Liver (tissue), 9 donors: ENCODE data around the gene TENM3. TPM values are rescaled to one million over a fixed set of nuclear protein-coding genes. Genes with fewer than 3 reads are reported as not detected.

Experiments
- DNase-seq: peaks from one replicate; pipeline ENCODE4 v3.0.0-alpha.2; 2017; ENCODE audit warnings: low spot score
- H3K27ac ChIP-seq, 2 donors: one replicate each; pipeline ENCODE4 v1.7.0; 2013; ENCODE audit warnings: inconsistent platforms in 2 of 2, low read length in 2 of 2, control low read depth in 1 of 2, low read depth in 1 of 2, mild to moderate bottlenecking in 1 of 2
- H3K27me3 ChIP-seq, 4 donors: one replicate each; pipeline versions ENCODE4 v1.6.1 to v1.7.0; 2013; ENCODE audit warnings: low read length in 3 of 4, inconsistent platforms in 1 of 4, mild to moderate bottlenecking in 1 of 4, moderate library complexity in 1 of 4; ENCODE audit not compliant: control insufficient read depth in 4 of 4, insufficient read depth in 4 of 4
- H3K36me3 ChIP-seq, 4 donors: one replicate each; pipeline versions ENCODE4 v1.6.1 to v1.7.0; 2013; ENCODE audit warnings: low read length in 3 of 4, mild to moderate bottlenecking in 3 of 4, low read depth in 1 of 4, moderate library complexity in 1 of 4; ENCODE audit not compliant: control insufficient read depth in 4 of 4, insufficient read depth in 3 of 4
- H3K4me1 ChIP-seq, 4 donors: one replicate each; pipeline versions ENCODE4 v1.6.1 to v1.7.0; 2013; ENCODE audit warnings: low read length in 3 of 4, mild to moderate bottlenecking in 3 of 4, moderate library complexity in 1 of 4; ENCODE audit not compliant: control insufficient read depth in 4 of 4, insufficient read depth in 4 of 4
- H3K4me3 ChIP-seq, 3 donors: one replicate each; pipeline versions ENCODE4 v1.6.1 to v1.7.0; 2013; ENCODE audit warnings: low read length in 3 of 3, control low read depth in 1 of 3, low read depth in 1 of 3, mild to moderate bottlenecking in 1 of 3
- H3K9ac ChIP-seq, 2 donors: one replicate each; pipeline ENCODE4 v1.7.0; 2013; ENCODE audit warnings: low read length in 2 of 2, mild to moderate bottlenecking in 2 of 2, moderate library complexity in 2 of 2, control low read depth in 1 of 2, low read depth in 1 of 2
- H3K9me3 ChIP-seq, 4 donors: one replicate each; pipeline versions ENCODE4 v1.6.1 to v1.7.0; 2013; ENCODE audit warnings: low read length in 3 of 4; ENCODE audit not compliant: control insufficient read depth in 4 of 4
- EGR1 ChIP-seq, 2 donors: IDR thresholded peaks; 2 replicates each; pipeline ENCODE4 v1.6.1; 2016 to 2018; ENCODE audit warnings: antibody characterized with exemption in 2 of 2, low read depth in 2 of 2
- FOXA1 ChIP-seq: IDR thresholded peaks from 2 replicates; pipeline ENCODE4 v1.6.1; 2016; ENCODE audit warnings: antibody characterized with exemption
- FOXA2 ChIP-seq: IDR thresholded peaks from 2 replicates; pipeline ENCODE4 v1.6.1; 2016; ENCODE audit warnings: antibody characterized with exemption
- GABPA ChIP-seq, 2 donors: IDR thresholded peaks in 1 of 2; conservative IDR thresholded peaks in 1 of 2; 2 replicates each; pipeline ENCODE4 v1.6.1; 2016; ENCODE audit warnings: antibody characterized with exemption in 2 of 2, mild to moderate bottlenecking in 1 of 2, moderate library complexity in 1 of 2
- HNF4A ChIP-seq, 2 donors: conservative IDR thresholded peaks; 2 replicates each; pipeline ENCODE4 v1.6.1; 2016; ENCODE audit warnings: antibody characterized with exemption in 2 of 2, mild to moderate bottlenecking in 2 of 2
- HNF4G ChIP-seq: IDR thresholded peaks from 2 replicates; pipeline ENCODE4 v1.6.1; 2016; ENCODE audit warnings: antibody characterized with exemption
- JUND ChIP-seq, 2 donors: IDR thresholded peaks; 2 replicates each; pipeline ENCODE4 v1.6.1; 2016; ENCODE audit warnings: antibody characterized with exemption in 2 of 2
- NR2F2 ChIP-seq: IDR thresholded peaks from 2 replicates; pipeline ENCODE4 v1.6.1; 2016; ENCODE audit warnings: antibody characterized with exemption
- RAD21 ChIP-seq, 2 donors: IDR thresholded peaks; 2 replicates each; pipeline ENCODE4 v1.6.1; 2016; ENCODE audit warnings: antibody characterized with exemption in 2 of 2, mild to moderate bottlenecking in 2 of 2
- RXRA ChIP-seq, 2 donors: IDR thresholded peaks; 2 replicates each; pipeline ENCODE4 v1.6.1; 2017 to 2018; ENCODE audit warnings: antibody characterized with exemption in 2 of 2, mild to moderate bottlenecking in 1 of 2
- SP1 ChIP-seq: IDR thresholded peaks from 2 replicates; pipeline ENCODE4 v1.6.1; 2018; ENCODE audit warnings: antibody characterized with exemption, mild to moderate bottlenecking
- TAF1 ChIP-seq: conservative IDR thresholded peaks from 2 replicates; pipeline ENCODE4 v1.6.1; 2016; ENCODE audit warnings: antibody characterized with exemption, mild to moderate bottlenecking
- YY1 ChIP-seq: IDR thresholded peaks from 2 replicates; pipeline ENCODE4 v1.6.1; 2016; ENCODE audit warnings: antibody characterized with exemption, mild to moderate bottlenecking
- WGBS: extraction: QIAGEN DNeasy Blood & Tissue Kit; methylation state at CpG from one replicate; pipeline ENCODE4 v1.1.7; 2013; 5-methylcytosine and 5-hydroxymethylcytosine counted together
- polyA plus RNA-seq, 2 donors: library from polyadenylated mRNA; stranded (reverse) in 1 of 2; unstranded in 1 of 2; fragments of 200-250 nt in 1 of 2; fragments of >200 nt in 1 of 2; fragmentation: Nextera tagmentation in 1 of 2; extraction: Ambion mirVana in 1 of 2; gene quantifications; one replicate each; pipeline versions ENCODE4 v1.2.1 to v1.2.3, GENCODE V29; 2013 to 2015
- total RNA-seq, 2 donors: library from RNA; depleted of rRNA; stranded (reverse); fragments of >200 nt; gene quantifications; one replicate each; pipeline ENCODE4 v1.2.3, GENCODE V29; 2014
- TF ChIP-seq, protein P1 (sequence below): fragments of 150-350 bp; IDR thresholded peaks from 2 replicates; pipeline ENCODE4 v1.5.1; 2017; ENCODE audit warnings: improper control_type of control experiment, low read depth, low read length; ENCODE audit not compliant: missing input control
- TF ChIP-seq, protein P2 (sequence below): IDR thresholded peaks from 2 replicates; pipeline ENCODE4 v1.6.1; 2016; ENCODE audit warnings: antibody characterized with exemption, mild to moderate bottlenecking
- TF ChIP-seq, protein P3 (sequence below): IDR thresholded peaks from 2 replicates; pipeline ENCODE4 v1.6.1; 2016; ENCODE audit warnings: antibody characterized with exemption
- TF ChIP-seq, protein P4 (sequence below): IDR thresholded peaks from 2 replicates; pipeline ENCODE4 v1.6.1; 2016; ENCODE audit warnings: antibody characterized with exemption
- TF ChIP-seq, protein P5 (sequence below): IDR thresholded peaks from 2 replicates; pipeline ENCODE4 v1.6.1; 2016; ENCODE audit warnings: antibody characterized with exemption
- donor health status: healthy.
- donor health status: healthy.
- donor health status: healthy.
- donor health status: healthy.
- donor health status: healthy.

The TENM3 gene
- total and polyA plus RNA-seq, 4 donors: 0.32 to 16.8 (median 0.70) TPM

DNA sequence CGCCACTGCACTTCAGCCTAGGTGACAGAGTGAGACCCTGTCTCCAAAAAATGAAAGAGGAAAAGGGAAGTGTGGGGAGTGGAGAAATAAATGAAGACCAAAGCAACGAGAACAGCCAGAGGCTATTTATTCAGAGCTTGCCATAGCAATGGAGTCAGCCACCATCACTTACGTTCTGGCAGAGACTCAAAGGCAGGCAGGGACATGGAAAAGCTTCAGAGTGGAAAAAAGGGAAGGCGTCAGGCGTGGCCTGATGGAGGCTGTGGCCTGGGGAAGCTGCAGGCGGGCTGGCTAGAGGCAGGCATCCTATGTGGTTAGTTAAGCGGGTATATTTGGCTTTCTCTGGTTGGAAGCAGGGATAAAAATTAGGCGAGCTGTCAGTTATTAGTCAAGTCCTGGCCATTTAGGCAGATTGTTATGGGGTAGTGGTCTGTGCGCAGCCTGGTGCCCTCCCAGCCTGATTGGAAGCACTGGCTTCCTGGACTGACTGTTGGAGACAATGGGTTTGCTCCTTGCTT lies 600.7 kb downstream of the TENM3 start:
- 88% methylated on average over 9 of the region's 9 CpGs for WGBS
- H3K36me3 ChIP-seq: no peaks in the 10 kb centered on the region
- no peak for DNase-seq
- no peaks in the 10 kb centered on the region for H3K4me1 ChIP-seq
- no peak overlapping the region for H3K27ac ChIP-seq
- no peaks in the 10 kb centered on the region for H3K27me3 ChIP-seq
- no peak overlapping the region for H3K4me3 ChIP-seq
- no peaks in the 10 kb centered on the region for H3K9me3 ChIP-seq
- H3K9ac ChIP-seq: no peak overlapping the region
- TF ChIP-seq, protein P1, sequence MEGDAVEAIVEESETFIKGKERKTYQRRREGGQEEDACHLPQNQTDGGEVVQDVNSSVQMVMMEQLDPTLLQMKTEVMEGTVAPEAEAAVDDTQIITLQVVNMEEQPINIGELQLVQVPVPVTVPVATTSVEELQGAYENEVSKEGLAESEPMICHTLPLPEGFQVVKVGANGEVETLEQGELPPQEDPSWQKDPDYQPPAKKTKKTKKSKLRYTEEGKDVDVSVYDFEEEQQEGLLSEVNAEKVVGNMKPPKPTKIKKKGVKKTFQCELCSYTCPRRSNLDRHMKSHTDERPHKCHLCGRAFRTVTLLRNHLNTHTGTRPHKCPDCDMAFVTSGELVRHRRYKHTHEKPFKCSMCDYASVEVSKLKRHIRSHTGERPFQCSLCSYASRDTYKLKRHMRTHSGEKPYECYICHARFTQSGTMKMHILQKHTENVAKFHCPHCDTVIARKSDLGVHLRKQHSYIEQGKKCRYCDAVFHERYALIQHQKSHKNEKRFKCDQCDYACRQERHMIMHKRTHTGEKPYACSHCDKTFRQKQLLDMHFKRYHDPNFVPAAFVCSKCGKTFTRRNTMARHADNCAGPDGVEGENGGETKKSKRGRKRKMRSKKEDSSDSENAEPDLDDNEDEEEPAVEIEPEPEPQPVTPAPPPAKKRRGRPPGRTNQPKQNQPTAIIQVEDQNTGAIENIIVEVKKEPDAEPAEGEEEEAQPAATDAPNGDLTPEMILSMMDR: no peak
- TF ChIP-seq YY1 (no peak), HNF4G (no peak), JUND (IDR thresholded peaks at IDR 0.05) (no peak), FOXA1 (no peak)
- TF ChIP-seq, protein P2, sequence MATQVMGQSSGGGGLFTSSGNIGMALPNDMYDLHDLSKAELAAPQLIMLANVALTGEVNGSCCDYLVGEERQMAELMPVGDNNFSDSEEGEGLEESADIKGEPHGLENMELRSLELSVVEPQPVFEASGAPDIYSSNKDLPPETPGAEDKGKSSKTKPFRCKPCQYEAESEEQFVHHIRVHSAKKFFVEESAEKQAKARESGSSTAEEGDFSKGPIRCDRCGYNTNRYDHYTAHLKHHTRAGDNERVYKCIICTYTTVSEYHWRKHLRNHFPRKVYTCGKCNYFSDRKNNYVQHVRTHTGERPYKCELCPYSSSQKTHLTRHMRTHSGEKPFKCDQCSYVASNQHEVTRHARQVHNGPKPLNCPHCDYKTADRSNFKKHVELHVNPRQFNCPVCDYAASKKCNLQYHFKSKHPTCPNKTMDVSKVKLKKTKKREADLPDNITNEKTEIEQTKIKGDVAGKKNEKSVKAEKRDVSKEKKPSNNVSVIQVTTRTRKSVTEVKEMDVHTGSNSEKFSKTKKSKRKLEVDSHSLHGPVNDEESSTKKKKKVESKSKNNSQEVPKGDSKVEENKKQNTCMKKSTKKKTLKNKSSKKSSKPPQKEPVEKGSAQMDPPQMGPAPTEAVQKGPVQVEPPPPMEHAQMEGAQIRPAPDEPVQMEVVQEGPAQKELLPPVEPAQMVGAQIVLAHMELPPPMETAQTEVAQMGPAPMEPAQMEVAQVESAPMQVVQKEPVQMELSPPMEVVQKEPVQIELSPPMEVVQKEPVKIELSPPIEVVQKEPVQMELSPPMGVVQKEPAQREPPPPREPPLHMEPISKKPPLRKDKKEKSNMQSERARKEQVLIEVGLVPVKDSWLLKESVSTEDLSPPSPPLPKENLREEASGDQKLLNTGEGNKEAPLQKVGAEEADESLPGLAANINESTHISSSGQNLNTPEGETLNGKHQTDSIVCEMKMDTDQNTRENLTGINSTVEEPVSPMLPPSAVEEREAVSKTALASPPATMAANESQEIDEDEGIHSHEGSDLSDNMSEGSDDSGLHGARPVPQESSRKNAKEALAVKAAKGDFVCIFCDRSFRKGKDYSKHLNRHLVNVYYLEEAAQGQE: no peak

DNA sequence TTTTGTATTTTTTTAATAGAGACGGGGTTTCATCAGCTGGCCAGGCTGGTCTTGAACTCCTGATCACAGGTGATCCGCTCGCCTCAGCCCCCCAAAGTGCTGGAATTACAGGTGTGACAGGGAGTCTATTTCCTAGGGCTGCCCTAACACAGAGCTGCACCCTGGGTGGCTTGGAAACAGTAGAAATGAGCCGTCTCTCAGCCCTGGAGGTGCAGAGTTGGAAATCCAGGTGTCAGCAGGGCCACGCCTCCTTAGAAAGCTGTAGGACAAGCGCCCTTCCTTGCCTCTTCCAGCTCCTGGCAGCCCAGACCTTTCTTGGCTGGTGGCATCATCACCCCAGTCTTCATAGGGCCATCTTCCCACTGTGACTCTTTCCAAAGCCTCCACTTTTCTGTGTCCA lies 602.4 kb downstream of the TENM3 start:
- no peak for DNase-seq
- H3K4me3 ChIP-seq: no peak overlapping the region
- H3K9me3 ChIP-seq: no peaks in the 10 kb centered on the region
- H3K27ac ChIP-seq: no peak overlapping the region
- no peak for TF ChIP-seq HNF4G
- TF ChIP-seq GABPA (IDR thresholded peaks at IDR 0.05 in 1 of 2, conservative IDR thresholded peaks at IDR 0.05 in 1 of 2): no peak
- TF ChIP-seq, protein P3, sequence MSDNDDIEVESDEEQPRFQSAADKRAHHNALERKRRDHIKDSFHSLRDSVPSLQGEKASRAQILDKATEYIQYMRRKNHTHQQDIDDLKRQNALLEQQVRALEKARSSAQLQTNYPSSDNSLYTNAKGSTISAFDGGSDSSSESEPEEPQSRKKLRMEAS: no peak
- no peak for TF ChIP-seq NR2F2
- TF ChIP-seq HNF4A (conservative IDR thresholded peaks at IDR 0.05): no peak
- TF ChIP-seq, protein P4, sequence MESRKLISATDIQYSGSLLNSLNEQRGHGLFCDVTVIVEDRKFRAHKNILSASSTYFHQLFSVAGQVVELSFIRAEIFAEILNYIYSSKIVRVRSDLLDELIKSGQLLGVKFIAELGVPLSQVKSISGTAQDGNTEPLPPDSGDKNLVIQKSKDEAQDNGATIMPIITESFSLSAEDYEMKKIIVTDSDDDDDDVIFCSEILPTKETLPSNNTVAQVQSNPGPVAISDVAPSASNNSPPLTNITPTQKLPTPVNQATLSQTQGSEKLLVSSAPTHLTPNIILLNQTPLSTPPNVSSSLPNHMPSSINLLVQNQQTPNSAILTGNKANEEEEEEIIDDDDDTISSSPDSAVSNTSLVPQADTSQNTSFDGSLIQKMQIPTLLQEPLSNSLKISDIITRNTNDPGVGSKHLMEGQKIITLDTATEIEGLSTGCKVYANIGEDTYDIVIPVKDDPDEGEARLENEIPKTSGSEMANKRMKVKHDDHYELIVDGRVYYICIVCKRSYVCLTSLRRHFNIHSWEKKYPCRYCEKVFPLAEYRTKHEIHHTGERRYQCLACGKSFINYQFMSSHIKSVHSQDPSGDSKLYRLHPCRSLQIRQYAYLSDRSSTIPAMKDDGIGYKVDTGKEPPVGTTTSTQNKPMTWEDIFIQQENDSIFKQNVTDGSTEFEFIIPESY: no peak
- TF ChIP-seq TAF1: no peak
- no peak for TF ChIP-seq SP1
- TF ChIP-seq, protein P2: no peak
- TF ChIP-seq, protein P1: no peak
- TF ChIP-seq RAD21 (IDR thresholded peaks at IDR 0.05): no peak
- TF ChIP-seq, protein P5, sequence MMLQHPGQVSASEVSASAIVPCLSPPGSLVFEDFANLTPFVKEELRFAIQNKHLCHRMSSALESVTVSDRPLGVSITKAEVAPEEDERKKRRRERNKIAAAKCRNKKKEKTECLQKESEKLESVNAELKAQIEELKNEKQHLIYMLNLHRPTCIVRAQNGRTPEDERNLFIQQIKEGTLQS: no peak
- TF ChIP-seq JUND (IDR thresholded peaks at IDR 0.05): no peak
- TF ChIP-seq YY1: no peak
- TF ChIP-seq RXRA (IDR thresholded peaks at IDR 0.05): no peak
- no peak for TF ChIP-seq EGR1 (IDR thresholded peaks at IDR 0.05; ENCODE audit: low read depth in 2 of 2)
- TF ChIP-seq FOXA1: no peak
- no peak for TF ChIP-seq FOXA2
- H3K9ac ChIP-seq: no peak overlapping the region
- WGBS: 93% methylated on average over 6 of the region's 6 CpGs
- H3K36me3 ChIP-seq: no peaks in the 10 kb centered on the region
- H3K4me1 ChIP-seq: no peaks in the 10 kb centered on the region
- no peaks in the 10 kb centered on the region for H3K27me3 ChIP-seq
